HG02884 (cell line): Measurements from ENCODE around the gene SRGAP3.
"Not testable (repeated sequence)": the region's sequence is repeated elsewhere in the genome, so short reads cannot be mapped to it uniquely, and the experiment has no call there.

ENCODE experiments used
- ATAC-seq: cut with Tn5 transposase; IDR thresholded peaks from one replicate; pipeline ENCODE4 v1.9.1; 2021; ENCODE audit warnings: mild to moderate bottlenecking, moderate library complexity; ENCODE audit not compliant: unreplicated experiment

SRGAP3 gene

GRCh38 chr3:9098716-9099675, 150.4 kb downstream of the SRGAP3 start:
- no peak for ATAC-seq

GRCh38 chr3:9097495-9097894, 152.0 kb downstream of the SRGAP3 start:
- no peak for ATAC-seq

- ATAC-seq = no peak
Observed at GRCh38 chr3:9091486-9092235, 157.8 kb downstream of the SRGAP3 start.

GRCh38 chr3:9088441-9089353, 160.7 kb downstream of the SRGAP3 start:
- ATAC-seq = no peak

GRCh38 chr3:9087831-9088413, 161.5 kb downstream of the SRGAP3 start:
- no peak for ATAC-seq

- not testable (repeated sequence) for ATAC-seq
Observed at GRCh38 chr3:9085428-9085827, 164.0 kb downstream of the SRGAP3 start.

GRCh38 chr3:9081184-9081818, 168.1 kb downstream of the SRGAP3 start:
- no peak for ATAC-seq

GRCh38 chr3:9080163-9080562, 169.3 kb downstream of the SRGAP3 start:
- ATAC-seq = peak; percentile 71

- ATAC-seq = no peak
Observed at GRCh38 chr3:9079676-9080075, 169.8 kb downstream of the SRGAP3 start.

GRCh38 chr3:9078561-9079240, 170.7 kb downstream of the SRGAP3 start:
- no peak for ATAC-seq

- ATAC-seq = no peak
Observed at GRCh38 chr3:9077029-9077428, 172.4 kb downstream of the SRGAP3 start.

- no peak for ATAC-seq
Observed at GRCh38 chr3:9075762-9076161, 173.7 kb downstream of the SRGAP3 start.

GRCh38 chr3:9074079-9074478, 175.4 kb downstream of the SRGAP3 start:
- no peak for ATAC-seq

GRCh38 chr3:9072667-9073009, 176.8 kb downstream of the SRGAP3 start:
- ATAC-seq = no peak

GRCh38 chr3:9071936-9072666, 177.3 kb downstream of the SRGAP3 start:
- ATAC-seq = no peak

- no peak for ATAC-seq
Observed at GRCh38 chr3:9070961-9071360, 178.5 kb downstream of the SRGAP3 start.

GRCh38 chr3:9069971-9070370, 179.5 kb downstream of the SRGAP3 start:
- no peak for ATAC-seq

- ATAC-seq = no peak
Observed at GRCh38 chr3:9068051-9068450, 181.4 kb downstream of the SRGAP3 start.
